Colonic mucosa (tissue), 4 donors: Measurements from ENCODE around the gene MAPKAPK2. TPM values are rescaled to one million over a fixed set of nuclear protein-coding genes. Genes with fewer than 3 reads are reported as not detected.
A peak's percentile ranks its signal among the peaks of the same experiment; 100 is the strongest.

Experiments
- DNase-seq: peaks from one replicate; pipeline ENCODE4 v3.0.0-alpha.2; 2020
- H3K27ac ChIP-seq: fragments of 200-600 bp; one replicate; pipeline ENCODE4 v1.8.0; 2021
- H3K27me3 ChIP-seq: fragments of 200-600 bp; one replicate; pipeline ENCODE4 v1.8.0; 2021
- H3K36me3 ChIP-seq: fragments of 200-600 bp; one replicate; pipeline ENCODE4 v1.8.0; 2021
- H3K4me1 ChIP-seq: fragments of 200-600 bp; one replicate; pipeline ENCODE4 v1.8.0; 2021; ENCODE audit warnings: mild to moderate bottlenecking
- H3K4me3 ChIP-seq: fragments of 200-600 bp; one replicate; pipeline ENCODE4 v1.8.0; 2021
- H3K9ac ChIP-seq, 2 donors: one replicate each; pipeline ENCODE4 v1.7.0; 2013; ENCODE audit warnings: control low read depth in 2 of 2, low read depth in 2 of 2, low read length in 2 of 2
- H3K9me3 ChIP-seq: fragments of 200-600 bp; one replicate; pipeline ENCODE4 v1.8.0; 2021
- intact Hi-C: fragments of 100-400 bp; cut with DNase I; formaldehyde crosslinking; loops from one replicate; pipeline ENCODE4 v1.14.1; 2022
- total RNA-seq, 2 donors: library from RNA; stranded (reverse); fragmentation: NEBNext Ultra II Directional in 1 of 2; extraction: Animal tissue kit (Norgen Biotek cat#: 25700) in 1 of 2; gene quantifications; one replicate each; pipeline ENCODE4 v1.2.1, GENCODE V29; 2021
- TF ChIP-seq, protein P1 (sequence below): fragments of 200-600 bp; IDR thresholded peaks from one replicate; pipeline ENCODE4 v1.8.0; 2022; ENCODE audit warnings: antibody characterized with exemption, mild to moderate bottlenecking
- donor health status: healthy.
- donor health status: DM: no; HTN: no; CAD: no.
- donor health status: DM: no; HTN: no; CAD: no.

MAPKAPK2 gene
- total RNA-seq, 2 donors from 2014 or later: 61.4 to 71.1 TPM

DNA sequence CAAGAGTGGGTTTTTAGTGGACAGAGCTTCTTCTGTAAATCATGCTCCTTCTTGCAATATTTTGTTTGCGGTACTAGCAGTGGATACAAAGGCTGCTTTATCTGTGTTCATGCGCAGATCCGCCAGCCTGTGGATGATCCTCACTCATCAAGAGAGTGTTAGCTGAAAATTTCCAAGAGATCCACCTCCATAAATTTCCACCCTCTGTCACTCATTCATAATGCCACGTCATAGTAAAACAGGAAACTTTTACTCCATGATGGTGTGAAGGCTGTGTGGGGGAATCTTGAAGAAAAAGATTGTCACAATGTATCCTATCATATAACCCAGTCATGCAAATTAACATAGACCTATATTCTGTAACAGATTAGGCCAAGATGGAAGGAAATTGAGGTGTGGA is 4.4 kb upstream of the MAPKAPK2 start:
- TF ChIP-seq, protein P1, sequence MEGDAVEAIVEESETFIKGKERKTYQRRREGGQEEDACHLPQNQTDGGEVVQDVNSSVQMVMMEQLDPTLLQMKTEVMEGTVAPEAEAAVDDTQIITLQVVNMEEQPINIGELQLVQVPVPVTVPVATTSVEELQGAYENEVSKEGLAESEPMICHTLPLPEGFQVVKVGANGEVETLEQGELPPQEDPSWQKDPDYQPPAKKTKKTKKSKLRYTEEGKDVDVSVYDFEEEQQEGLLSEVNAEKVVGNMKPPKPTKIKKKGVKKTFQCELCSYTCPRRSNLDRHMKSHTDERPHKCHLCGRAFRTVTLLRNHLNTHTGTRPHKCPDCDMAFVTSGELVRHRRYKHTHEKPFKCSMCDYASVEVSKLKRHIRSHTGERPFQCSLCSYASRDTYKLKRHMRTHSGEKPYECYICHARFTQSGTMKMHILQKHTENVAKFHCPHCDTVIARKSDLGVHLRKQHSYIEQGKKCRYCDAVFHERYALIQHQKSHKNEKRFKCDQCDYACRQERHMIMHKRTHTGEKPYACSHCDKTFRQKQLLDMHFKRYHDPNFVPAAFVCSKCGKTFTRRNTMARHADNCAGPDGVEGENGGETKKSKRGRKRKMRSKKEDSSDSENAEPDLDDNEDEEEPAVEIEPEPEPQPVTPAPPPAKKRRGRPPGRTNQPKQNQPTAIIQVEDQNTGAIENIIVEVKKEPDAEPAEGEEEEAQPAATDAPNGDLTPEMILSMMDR: no peak
- Histone ChIP-seq H3K9ac (no peak overlapping the region), H3K27me3 (no peaks in the 10 kb centered on the region), H3K36me3 (no peaks in the 10 kb centered on the region), H3K4me1 (no peaks in the 10 kb centered on the region), H3K4me3 (no peak overlapping the region), H3K27ac (no peak overlapping the region), H3K9me3 (no peaks in the 10 kb centered on the region)
- no peak for DNase-seq
- intact Hi-C loops: no loop called here

DNA sequence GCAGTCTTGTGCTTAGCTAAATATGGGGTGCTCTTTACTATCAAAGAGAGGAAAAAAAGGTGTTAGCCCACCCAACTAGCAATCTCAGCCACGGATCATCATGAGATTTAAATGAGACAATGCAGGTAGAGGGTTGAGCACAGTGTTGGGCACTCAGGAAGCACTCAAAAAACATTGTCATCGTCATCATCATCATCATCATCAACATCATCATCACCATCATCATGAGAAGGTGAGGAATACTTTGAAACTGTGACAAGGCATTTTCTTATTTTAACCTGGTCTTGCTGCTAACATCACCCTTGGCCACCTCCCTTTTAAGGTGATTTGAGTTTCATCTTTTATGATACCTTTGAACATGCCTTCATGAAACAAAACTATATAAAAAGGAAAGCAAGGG is 3.3 kb upstream of the MAPKAPK2 start:
- no peaks in the 10 kb centered on the region for H3K4me1 ChIP-seq
- intact Hi-C loops: no loop called here
- no peaks in the 10 kb centered on the region for H3K9me3 ChIP-seq
- TF ChIP-seq, protein P1: no peak
- H3K36me3 ChIP-seq: no peaks in the 10 kb centered on the region
- H3K9ac ChIP-seq: no peak overlapping the region
- H3K27ac ChIP-seq: no peak overlapping the region
- no peaks in the 10 kb centered on the region for H3K27me3 ChIP-seq
- H3K4me3 ChIP-seq: no peak overlapping the region
- DNase-seq: no peak

DNA sequence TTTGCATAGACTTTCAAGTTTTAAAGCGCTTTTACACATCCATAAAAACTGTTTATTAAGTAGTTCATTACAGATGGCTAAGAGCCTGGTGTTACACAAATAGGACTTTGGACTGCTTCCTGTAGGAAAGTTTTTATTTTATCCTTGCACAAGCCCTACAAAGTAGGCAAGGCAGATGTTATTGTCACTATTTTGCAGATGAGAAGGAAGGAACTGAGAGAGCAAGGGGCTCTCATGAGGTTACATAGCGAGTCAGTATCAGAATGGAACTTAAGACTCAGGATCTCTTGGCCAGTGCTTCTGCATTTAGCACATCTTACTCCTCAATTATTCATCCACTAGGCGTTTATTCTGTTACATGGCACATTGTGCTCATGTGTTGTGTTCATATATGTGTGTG is 2.6 kb upstream of the MAPKAPK2 start:
- intact Hi-C loops: no loop called here
- Histone ChIP-seq H3K9me3 (no peaks in the 10 kb centered on the region), H3K4me1 (no peaks in the 10 kb centered on the region), H3K9ac (no peak overlapping the region), H3K27me3 (no peaks in the 10 kb centered on the region), H3K27ac (no peak overlapping the region), H3K36me3 (no peaks in the 10 kb centered on the region), H3K4me3 (no peak overlapping the region)
- DNase-seq: no peak
- TF ChIP-seq, protein P1: no peak

DNA sequence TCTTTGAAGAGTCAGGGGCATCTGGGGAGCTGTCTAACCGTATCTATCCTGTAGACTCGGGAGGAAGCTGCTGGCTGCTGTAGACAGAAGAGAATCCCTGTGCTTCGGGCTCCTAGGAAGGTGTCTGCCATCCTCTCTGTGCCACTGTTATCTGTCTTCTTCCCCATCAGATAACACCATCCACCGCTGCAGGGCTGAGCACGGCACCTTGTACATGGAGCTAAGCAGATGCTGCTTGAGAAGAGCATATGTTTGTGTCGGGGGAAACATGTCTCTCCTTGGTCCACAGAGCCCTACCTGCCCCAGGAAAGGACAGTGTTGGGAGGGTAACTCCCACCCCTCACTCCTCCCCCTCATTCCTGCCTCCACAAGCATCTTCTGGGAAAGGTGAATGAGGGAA is 1.4 kb upstream of the MAPKAPK2 start:
- H3K4me1 ChIP-seq: peaks cover 8% of the 10 kb centered on the region
- intact Hi-C loops: no loop called here
- no peak overlapping the region for H3K4me3 ChIP-seq
- no peak for DNase-seq
- H3K27me3 ChIP-seq: no peaks in the 10 kb centered on the region
- TF ChIP-seq, protein P1: no peak
- H3K9me3 ChIP-seq: no peaks in the 10 kb centered on the region
- no peak overlapping the region for H3K27ac ChIP-seq
- no peak overlapping the region for H3K9ac ChIP-seq
- H3K36me3 ChIP-seq: no peaks in the 10 kb centered on the region

DNA sequence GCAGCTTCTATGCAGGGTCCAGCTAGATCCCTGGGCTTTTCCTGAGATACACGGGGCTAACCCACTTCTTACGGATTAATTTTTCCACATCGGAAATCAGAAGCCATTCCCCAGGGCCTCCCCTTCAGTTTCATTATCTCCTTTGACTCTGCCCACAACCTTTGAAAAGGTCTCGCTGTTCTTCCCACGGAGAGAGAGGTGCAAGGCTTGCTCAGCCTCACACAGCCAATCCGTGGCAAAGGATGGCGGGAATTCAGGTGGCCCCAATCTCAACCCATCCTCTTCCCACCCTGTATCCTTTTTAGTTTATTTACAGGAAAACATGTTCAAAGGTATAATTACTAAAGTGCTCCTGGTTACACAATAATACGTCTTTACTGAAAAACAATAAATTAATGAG is 702 bp upstream of the MAPKAPK2 start:
- peak overlapping the region; percentile 68 for H3K4me3 ChIP-seq
- no peak overlapping the region for H3K27ac ChIP-seq
- H3K36me3 ChIP-seq: no peaks in the 10 kb centered on the region
- no peak for DNase-seq
- peak overlapping the region in 1 of 2 donors; percentile 8 for H3K9ac ChIP-seq
- intact Hi-C loops: no loop called here
- H3K4me1 ChIP-seq: peaks cover 8% of the 10 kb centered on the region
- TF ChIP-seq, protein P1: no peak
- no peaks in the 10 kb centered on the region for H3K9me3 ChIP-seq
- no peaks in the 10 kb centered on the region for H3K27me3 ChIP-seq
